BLaER1 treated with 17β-estradiol and CSF1 and Interleukin-3, amounts not matched to agents 10 nM and 100 nM (cell line): ENCODE data around the gene AK9.
A peak's percentile ranks its signal among the peaks of the same experiment; 100 is the strongest.

Experiments used
- H3K27ac ChIP-seq, 11 experiments: shearing (Covaris generic); formaldehyde crosslinking; 2 replicates each; pipeline ENCODE4 v1.8.1; 2022
- H3K27me3 ChIP-seq, 11 experiments: shearing (Covaris generic); formaldehyde crosslinking; 2 replicates each; pipeline ENCODE4 v1.8.1; 2022
- H3K36me3 ChIP-seq, 11 experiments: shearing (Covaris generic); formaldehyde crosslinking; 2 replicates each; pipeline ENCODE4 v1.8.1; 2022
- H3K4me1 ChIP-seq, 10 experiments: shearing (Covaris generic); formaldehyde crosslinking; 2 replicates each; pipeline ENCODE4 v1.8.1; 2022
- H3K4me2 ChIP-seq, 11 experiments: shearing (Covaris generic); formaldehyde crosslinking; 2 replicates each; pipeline ENCODE4 v1.8.1; 2022
- H3K4me3 ChIP-seq, 10 experiments: shearing (Covaris generic); formaldehyde crosslinking; 2 replicates each; pipeline ENCODE4 v1.8.1; 2022
- H3K9ac ChIP-seq, 11 experiments: shearing (Covaris generic); formaldehyde crosslinking; 2 replicates each; pipeline ENCODE4 v1.8.1; 2022
- H3K9me3 ChIP-seq, 11 experiments: shearing (Covaris generic); formaldehyde crosslinking; replicated peaks in 1 of 11; 2 replicates each; pipeline ENCODE4 v1.8.1; 2022
- H4K20me1 ChIP-seq, 11 experiments: shearing (Covaris generic); formaldehyde crosslinking; 2 replicates each; pipeline ENCODE4 v1.8.1; 2022
- Cebpa-rat ChIP-seq, 11 experiments: shearing (Covaris generic); IDR thresholded peaks; 2 replicates each; pipeline ENCODE4 v1.8.1; 2022

The AK9 gene

DNA sequence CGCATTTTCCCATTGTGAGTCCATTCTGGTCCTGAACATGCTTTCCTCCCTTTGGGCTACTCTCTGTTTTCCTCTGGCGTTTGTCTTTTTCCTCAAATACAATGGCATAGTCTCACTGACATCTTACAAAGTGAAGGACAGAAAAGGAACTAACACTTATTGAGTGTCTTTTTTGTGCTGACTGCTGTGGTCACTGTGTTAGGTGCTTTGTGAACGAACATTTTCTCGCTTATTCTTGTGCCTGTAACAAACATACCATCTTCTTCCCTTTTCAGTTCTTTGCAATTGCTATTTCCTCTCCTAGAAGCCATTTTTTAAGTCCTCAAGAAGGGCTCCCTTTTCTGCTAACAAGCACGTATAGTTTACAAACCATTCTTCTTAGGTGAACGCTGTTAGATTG, 15.5 kb upstream of the AK9 start:
- Histone ChIP-seq H3K4me2 (0 out of 22 replicates have a peak overlapping the region, but pooled peaks of 1 of the 11 experiments have one; percentile 10), H3K27me3 (no peaks in the 10 kb centered on the region)
- TF ChIP-seq Cebpa-rat (IDR thresholded peaks at IDR 0.05) = no peak

DNA sequence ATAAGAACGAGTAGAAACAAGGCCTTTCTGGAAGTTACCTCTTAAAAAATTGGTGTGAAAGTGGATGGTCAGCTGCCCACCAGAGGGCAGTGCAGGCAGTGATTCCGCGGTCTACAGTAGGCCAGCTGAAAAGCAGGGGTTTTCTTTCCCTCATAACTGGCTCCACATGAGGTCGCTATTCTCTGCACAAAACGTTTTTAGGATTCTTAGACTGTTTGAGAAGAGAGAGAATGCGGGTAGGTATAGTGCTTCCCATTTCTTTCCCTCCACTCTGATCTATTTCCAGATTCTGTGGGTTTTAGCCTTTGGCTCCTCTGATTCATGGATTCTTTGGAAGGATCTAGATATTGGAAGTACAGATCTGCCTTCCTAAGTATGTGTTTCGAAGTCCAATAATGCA, 14.3 kb upstream of the AK9 start:
- Histone ChIP-seq H3K4me3 (no peak overlapping the region), H3K4me2 (no peak overlapping the region), H3K9me3 (peaks cover 20 to 24% (median 24%) of the 10 kb centered on the region in 11 experiments), H3K36me3 (peaks cover 0 to 11% (median 0%) of the 10 kb centered on the region in 11 experiments; a peak in 5 of 22 replicates), H3K27ac (no peak overlapping the region), H4K20me1 (peaks cover 0 to 47% (median 0%) of the 10 kb centered on the region in 11 experiments; a peak in 4 of 22 replicates), H3K4me1 (peaks cover 0 to 55% (median 11%) of the 10 kb centered on the region in 10 experiments; a peak in 12 of 20 replicates), H3K27me3 (no peaks in the 10 kb centered on the region), H3K9ac (no peak overlapping the region)
- no peak for TF ChIP-seq Cebpa-rat (IDR thresholded peaks at IDR 0.05)

More for the DNA sequence above, 15.5 kb upstream of the AK9 start:
- peaks cover 0 to 45% (median 10%) of the 10 kb centered on the region in 10 experiments; a peak in 12 of 20 replicates for H3K4me1 ChIP-seq
- H3K9ac ChIP-seq = peak overlapping the region in 1 of 11 experiments; percentile 16; a peak in 1 of 22 replicates
- H4K20me1 ChIP-seq = peaks cover 0 to 46% (median 0%) of the 10 kb centered on the region in 11 experiments; a peak in 4 of 22 replicates
- no peak overlapping the region for H3K4me3 ChIP-seq
- H3K36me3 ChIP-seq = peaks cover 0 to 22% (median 0%) of the 10 kb centered on the region in 11 experiments; a peak in 6 of 22 replicates
- H3K9me3 ChIP-seq = peaks cover 20 to 37% (median 35%) of the 10 kb centered on the region in 11 experiments
- H3K27ac ChIP-seq = no peak overlapping the region

DNA sequence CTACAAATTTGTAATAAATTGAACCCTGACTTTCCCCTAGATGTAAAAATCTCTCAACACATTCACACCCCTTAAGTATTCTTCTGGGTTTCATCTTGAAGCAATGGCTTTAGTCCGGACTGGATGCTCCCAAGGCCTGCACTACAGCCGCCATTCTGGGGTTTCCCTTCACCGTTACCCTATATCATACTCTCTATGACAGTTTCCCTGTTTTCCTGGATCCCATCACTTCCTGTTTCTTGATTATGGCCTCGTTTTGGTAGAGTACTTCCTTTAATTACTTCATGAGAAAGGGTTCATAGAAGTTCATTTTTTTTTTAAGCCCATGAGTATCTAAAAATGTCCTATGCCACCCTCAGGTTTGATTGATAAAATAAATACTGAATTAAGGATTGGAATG, 11.8 kb upstream of the AK9 start:
- TF ChIP-seq Cebpa-rat (IDR thresholded peaks at IDR 0.05) = no peak
- peak overlapping the region in 6 of 11 experiments; percentile 2 to 60 (median 32); a peak in 8 of 22 replicates for H3K4me2 ChIP-seq
- no peak overlapping the region for H3K4me3 ChIP-seq
- H3K4me1 ChIP-seq = peaks cover 0 to 55% (median 11%) of the 10 kb centered on the region in 10 experiments; a peak in 12 of 20 replicates
- H3K9me3 ChIP-seq = no peaks in the 10 kb centered on the region; a peak in 1 of 22 replicates
- H3K36me3 ChIP-seq = 0 out of 22 replicates have a peak, but pooled peaks cover 0 to 7% (median 0%) of the 10 kb centered on the region in 11 experiments
- H4K20me1 ChIP-seq = peaks cover 0 to 60% (median 0%) of the 10 kb centered on the region in 11 experiments; a peak in 4 of 22 replicates
- no peaks in the 10 kb centered on the region for H3K27me3 ChIP-seq
- peak overlapping the region in 2 of 11 experiments; percentile 1 to 36; a peak in 3 of 22 replicates for H3K27ac ChIP-seq
- no peak overlapping the region for H3K9ac ChIP-seq

DNA sequence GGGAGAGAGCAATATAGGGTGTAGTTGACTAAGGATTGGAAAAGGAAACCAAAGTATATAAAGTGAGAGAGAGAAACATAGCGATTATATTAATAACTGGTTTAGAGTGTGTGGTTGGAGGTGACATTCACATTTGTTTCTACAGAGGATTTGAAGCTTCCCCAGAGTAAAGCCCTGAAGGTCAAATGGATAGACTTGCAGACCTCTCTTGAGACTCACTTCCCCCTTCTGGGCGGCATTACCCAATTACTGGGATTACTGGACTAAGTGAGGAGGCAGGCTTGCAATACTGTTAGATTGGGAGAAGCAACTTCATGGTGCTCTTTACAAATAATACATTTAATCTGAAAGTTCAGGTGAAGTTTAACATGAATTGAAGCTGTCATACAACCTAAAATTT, 10.8 kb upstream of the AK9 start:
- Histone ChIP-seq H3K36me3 (peaks cover 0 to 7% (median 0%) of the 10 kb centered on the region in 11 experiments; a peak in 1 of 22 replicates), H3K27ac (no peak overlapping the region), H3K9ac (no peak overlapping the region), H3K4me3 (no peak overlapping the region), H3K9me3 (no peaks in the 10 kb centered on the region), H3K27me3 (no peaks in the 10 kb centered on the region), H3K4me2 (peak overlapping the region in 5 of 11 experiments; percentile 6 to 60 (median 21); a peak in 7 of 22 replicates), H4K20me1 (peaks cover 0 to 62% (median 0%) of the 10 kb centered on the region in 11 experiments; a peak in 4 of 22 replicates), H3K4me1 (peaks cover 0 to 52% (median 11%) of the 10 kb centered on the region in 10 experiments; a peak in 12 of 20 replicates)
- TF ChIP-seq Cebpa-rat (IDR thresholded peaks at IDR 0.05) = no peak

GRCh38 chr6:109701221-109701620, 10.2 kb upstream of the AK9 start:
- peaks cover 0 to 3% (median 0%) of the 10 kb centered on the region in 11 experiments; a peak in 1 of 22 replicates for H3K9me3 ChIP-seq
- no peaks in the 10 kb centered on the region for H3K27me3 ChIP-seq
- H3K4me3 ChIP-seq = no peak overlapping the region
- no peak for TF ChIP-seq Cebpa-rat (IDR thresholded peaks at IDR 0.05)
- H3K27ac ChIP-seq = no peak overlapping the region
- no peak overlapping the region for H3K9ac ChIP-seq
- H4K20me1 ChIP-seq = peaks cover 0 to 57% (median 0%) of the 10 kb centered on the region in 11 experiments; a peak in 4 of 22 replicates
- peaks cover 0 to 12% (median 0%) of the 10 kb centered on the region in 11 experiments; a peak in 4 of 22 replicates for H3K36me3 ChIP-seq
- peaks cover 0 to 46% (median 11%) of the 10 kb centered on the region in 10 experiments; a peak in 11 of 20 replicates for H3K4me1 ChIP-seq
- H3K4me2 ChIP-seq = peak overlapping the region in 4 of 11 experiments; percentile 6 to 60 (median 17); a peak in 5 of 22 replicates

DNA sequence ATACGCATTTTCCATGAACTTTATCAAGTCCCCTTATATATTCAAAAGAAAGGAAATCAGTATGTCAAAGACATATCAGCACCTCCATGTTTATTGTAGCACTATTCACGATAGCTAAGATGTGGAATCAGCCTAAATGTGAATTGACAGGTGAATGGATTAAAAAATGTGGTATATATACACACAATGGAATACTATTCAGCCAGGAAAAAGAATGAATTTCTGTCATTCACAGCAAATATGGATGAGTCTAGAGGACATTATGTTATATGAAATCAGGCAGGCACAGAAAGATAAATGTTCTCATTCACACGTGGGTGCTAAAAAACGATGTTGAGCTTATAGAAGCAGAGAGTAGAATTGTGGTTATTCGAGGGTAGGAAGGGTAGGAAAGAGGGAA, 5.4 kb upstream of the AK9 start:
- Histone ChIP-seq H3K9ac (no peak overlapping the region), H3K27ac (no peak overlapping the region), H4K20me1 (peaks cover 0 to 32% (median 0%) of the 10 kb centered on the region in 11 experiments; a peak in 3 of 22 replicates), H3K36me3 (peaks cover 0 to 31% (median 0%) of the 10 kb centered on the region in 11 experiments; a peak in 5 of 22 replicates), H3K9me3 (peaks cover 0 to 6% (median 0%) of the 10 kb centered on the region in 11 experiments; a peak in 2 of 22 replicates), H3K4me3 (no peak overlapping the region), H3K4me2 (no peak overlapping the region), H3K27me3 (no peaks in the 10 kb centered on the region), H3K4me1 (peaks cover 21 to 36% (median 23%) of the 10 kb centered on the region in 10 experiments)
- TF ChIP-seq Cebpa-rat (IDR thresholded peaks at IDR 0.05) = no peak

GRCh38 chr6:109695468-109695867, 4.5 kb upstream of the AK9 start:
- Histone ChIP-seq H3K9me3 (peaks cover 0 to 6% (median 0%) of the 10 kb centered on the region in 11 experiments; a peak in 2 of 22 replicates), H3K27ac (no peak overlapping the region)

GRCh38 chr6:109693111-109693510, 2.1 kb upstream of the AK9 start:
- H3K27me3 ChIP-seq = no peaks in the 10 kb centered on the region
- H3K4me2 ChIP-seq = peak overlapping the region; percentile 32 to 99 (median 92); a peak in 21 of 22 replicates
- H3K9me3 ChIP-seq = peaks cover 0 to 8% (median 0%) of the 10 kb centered on the region in 11 experiments; a peak in 3 of 22 replicates
- H3K4me3 ChIP-seq = peak overlapping the region in 3 of 10 experiments; percentile 17 to 90 (median 73); a peak in 4 of 20 replicates
- peaks cover 0 to 24% (median 0%) of the 10 kb centered on the region in 11 experiments; a peak in 5 of 22 replicates for H3K36me3 ChIP-seq
- H3K27ac ChIP-seq = peak overlapping the region in 3 of 11 experiments; percentile 23 to 56 (median 52); a peak in 5 of 22 replicates
- H3K4me1 ChIP-seq = peaks cover 32 to 45% (median 37%) of the 10 kb centered on the region in 10 experiments
- TF ChIP-seq Cebpa-rat (IDR thresholded peaks at IDR 0.05) = no peak
- peaks cover 0 to 14% (median 0%) of the 10 kb centered on the region in 11 experiments; a peak in 3 of 22 replicates for H4K20me1 ChIP-seq
- peak overlapping the region in 4 of 11 experiments; percentile 11 to 87 (median 26); a peak in 4 of 22 replicates for H3K9ac ChIP-seq

More at GRCh38 chr6:109695468-109695867, 4.5 kb upstream of the AK9 start:
- Histone ChIP-seq H3K9ac (no peak overlapping the region), H4K20me1 (peaks cover 0 to 27% (median 0%) of the 10 kb centered on the region in 11 experiments; a peak in 3 of 22 replicates), H3K4me1 (peaks cover 21 to 28% (median 24%) of the 10 kb centered on the region in 10 experiments), H3K4me3 (no peak overlapping the region), H3K4me2 (no peak overlapping the region), H3K36me3 (peaks cover 0 to 31% (median 0%) of the 10 kb centered on the region in 11 experiments; a peak in 5 of 22 replicates), H3K27me3 (no peaks in the 10 kb centered on the region)
- no peak for TF ChIP-seq Cebpa-rat (IDR thresholded peaks at IDR 0.05)

DNA sequence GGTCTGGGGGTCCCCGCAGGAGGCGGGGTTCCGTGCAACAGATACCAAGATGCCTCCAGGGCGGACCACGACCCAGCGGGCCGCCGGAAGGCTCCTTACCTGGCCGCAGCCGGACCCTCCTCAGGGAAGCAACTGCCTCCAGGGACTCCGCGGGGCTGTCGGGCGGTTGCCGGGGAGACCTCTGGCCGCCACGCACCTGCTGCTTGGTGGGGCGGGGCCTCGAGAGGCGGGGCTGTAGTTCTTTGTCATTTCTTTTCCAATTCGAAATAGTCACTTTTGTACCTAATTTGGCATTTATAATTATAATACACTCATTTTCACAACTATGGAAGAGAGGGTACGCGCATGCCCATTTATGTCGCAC, 647 bp downstream of the AK9 start:
- Histone ChIP-seq H3K9ac (peak overlapping the region; percentile 64 to 88 (median 83)), H3K27me3 (no peaks in the 10 kb centered on the region), H3K27ac (peak overlapping the region; percentile 63 to 87 (median 82))

More for the DNA sequence above, 647 bp downstream of the AK9 start:
- Histone ChIP-seq H3K36me3 (peaks cover 0 to 10% (median 0%) of the 10 kb centered on the region in 11 experiments; a peak in 4 of 22 replicates), H3K9me3 (peaks cover 0 to 9% (median 0%) of the 10 kb centered on the region in 11 experiments; a peak in 1 of 22 replicates), H3K4me1 (peaks cover 34 to 66% (median 47%) of the 10 kb centered on the region in 10 experiments), H4K20me1 (peaks cover 0 to 9% (median 0%) of the 10 kb centered on the region in 11 experiments; a peak in 3 of 22 replicates), H3K4me2 (peak overlapping the region; percentile 88 to 99 (median 96)), H3K4me3 (peak overlapping the region; percentile 72 to 91 (median 87))
- no peak for TF ChIP-seq Cebpa-rat (IDR thresholded peaks at IDR 0.05)
